Thoracic aorta (tissue), 2 donors: Measurements from ENCODE around the gene PLCD1. TPM values are rescaled to one million over a fixed set of nuclear protein-coding genes. Genes with fewer than 3 reads are reported as not detected.
A peak's percentile ranks its signal among the peaks of the same experiment; 100 is the strongest.
"Not testable (repeated sequence)": the region's sequence is repeated elsewhere in the genome, so short reads cannot be mapped to it uniquely, and the experiment has no call there.

ENCODE experiments used
- ATAC-seq: fragments of 150-250 bp; one replicate; pipeline ENCODE4 v1.8.0; 2017; ENCODE audit warnings: low read depth; ENCODE audit not compliant: insufficient number of reproducible peaks, low FRiP score
- DNase-seq: peaks from one replicate; pipeline ENCODE4 v3.0.0-alpha.2; 2020; ENCODE audit warnings: low spot score
- H3K27ac ChIP-seq, 2 donors: fragments of 200-600 bp; sonication (generic); 1 replicate in 1 of 2; 2 replicates in 1 of 2; pipeline ENCODE4 v1.5.1; 2016; ENCODE audit warnings: mild to moderate bottlenecking in 2 of 2, moderate library complexity in 2 of 2
- H3K27me3 ChIP-seq: fragments of 200-600 bp; sonication (generic); replicated peaks from 2 replicates; pipeline ENCODE4 v1.6.0; 2016; ENCODE audit warnings: mild to moderate bottlenecking; ENCODE audit not compliant: insufficient read depth
- H3K36me3 ChIP-seq: fragments of 200-600 bp; sonication (generic); one replicate; pipeline ENCODE4 v1.5.1; 2016
- H3K4me1 ChIP-seq, 2 donors: fragments of 200-600 bp; sonication (generic); 1 replicate in 1 of 2; 2 replicates in 1 of 2; pipeline versions ENCODE4 v1.5.1 to v1.6.0; 2016; ENCODE audit warnings: low read depth in 2 of 2, mild to moderate bottlenecking in 1 of 2; ENCODE audit not compliant: control insufficient read depth in 1 of 2
- H3K4me3 ChIP-seq: fragments of 200-600 bp; sonication (generic); 2 replicates; pipeline ENCODE4 v1.5.1; 2016; ENCODE audit warnings: mild to moderate bottlenecking
- H3K9me3 ChIP-seq: fragments of 200-600 bp; sonication (generic); 2 replicates; pipeline ENCODE4 v1.5.1; 2016
- CTCF ChIP-seq: fragments of 200-600 bp; sonication (generic); IDR thresholded peaks from one replicate; pipeline ENCODE4 v1.5.1; 2019; ENCODE audit warnings: antibody characterized with exemption
- total RNA-seq, 2 donors: library from RNA; depleted of rRNA; stranded (reverse); fragments of >200 nt; gene quantifications; one replicate each; pipeline versions ENCODE4 v1.1.0 to v1.2.3, GENCODE V29; 2016

PLCD1 gene
- 10 to 100 TPM; 34.8 to 93.3 TPM for total RNA-seq

- H3K27ac ChIP-seq = peak within 1 kb of the TSS; percentile 93 to 99
- ATAC-seq = peak; percentile 3
- TF ChIP-seq CTCF = no peak
- peaks cover 25 to 59% of the 10 kb centered on the region in 2 donors for H3K4me1 ChIP-seq
- H3K9me3 ChIP-seq = no peaks in the 10 kb centered on the region
- H3K36me3 ChIP-seq = no peaks in the 10 kb centered on the region
- H3K4me3 ChIP-seq = peak within 1 kb of the TSS; percentile 81
- H3K27me3 ChIP-seq = no peaks in the 10 kb centered on the region
- peak; percentile 60 for DNase-seq
Observed at GRCh38 chr3:38029400-38030125, at the start of gene PLCD1. Gene PLCD1, minus strand, starts transcription at chr3:38029642. Its CDS starts 103 bp downstream, at chr3:38029539.

- not testable (repeated sequence) for H3K4me1 ChIP-seq, H3K9me3 ChIP-seq, H3K36me3 ChIP-seq, DNase-seq, ATAC-seq, H3K4me3 ChIP-seq, H3K27ac ChIP-seq, H3K27me3 ChIP-seq
Observed at GRCh38 chr3:38077073-38077472, 47.6 kb upstream of the PLCD1 start.

GRCh38 chr3:38070013-38070412 is 40.6 kb upstream of the PLCD1 start:
- ATAC-seq (no peak), DNase-seq (no peak)
- TF ChIP-seq CTCF = no peak
- H3K27me3 ChIP-seq = no peaks in the 10 kb centered on the region
- peaks cover 3 to 6% of the 10 kb centered on the region in 2 donors for H3K4me1 ChIP-seq
- peak overlapping the region in 1 of 2 donors; percentile 57 for H3K27ac ChIP-seq
- no peaks in the 10 kb centered on the region for H3K36me3 ChIP-seq
- no peaks in the 10 kb centered on the region for H3K9me3 ChIP-seq
- no peak overlapping the region for H3K4me3 ChIP-seq

DNA sequence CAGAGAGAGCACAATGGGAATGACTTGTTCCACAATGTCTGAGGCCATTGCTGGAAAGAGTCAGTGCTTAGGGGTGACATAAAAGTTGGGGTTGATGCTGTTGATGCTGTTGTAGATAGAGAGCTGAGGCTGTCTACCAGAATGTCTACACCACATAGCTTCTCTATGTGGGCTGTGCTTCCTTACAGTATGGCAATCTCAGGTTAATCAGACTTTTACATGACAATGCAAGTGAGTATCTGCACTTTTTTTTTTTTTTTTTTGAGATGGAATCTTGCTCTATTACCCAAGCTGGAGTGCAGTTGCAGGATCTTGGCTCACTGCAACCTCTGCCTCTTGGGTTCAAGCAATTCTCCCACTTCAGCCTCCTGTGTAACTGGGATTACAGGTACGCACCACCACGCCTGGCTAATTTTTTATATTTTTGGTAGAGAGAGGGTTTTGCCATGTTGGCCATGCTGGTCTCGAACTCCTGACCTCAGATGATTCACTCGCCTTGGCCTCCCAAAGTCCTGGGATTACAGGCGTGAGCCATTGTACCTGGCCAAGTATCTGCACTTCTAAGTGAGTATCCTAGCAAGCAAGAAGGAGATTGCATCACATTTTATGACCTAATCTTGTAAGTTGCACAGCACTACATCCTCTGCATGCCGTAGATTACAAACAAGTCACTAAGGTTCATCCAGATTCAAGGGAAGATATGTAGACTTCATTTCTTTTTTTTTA is 38.2 kb upstream of the PLCD1 start:
- Histone ChIP-seq H3K27me3 (no peaks in the 10 kb centered on the region), H3K9me3 (no peaks in the 10 kb centered on the region), H3K4me1 (peaks cover 3 to 6% of the 10 kb centered on the region in 2 donors), H3K36me3 (no peaks in the 10 kb centered on the region), H3K27ac (no peak overlapping the region), H3K4me3 (no peak overlapping the region)
- TF ChIP-seq CTCF = no peak
- ATAC-seq (no peak), DNase-seq (no peak)

DNA sequence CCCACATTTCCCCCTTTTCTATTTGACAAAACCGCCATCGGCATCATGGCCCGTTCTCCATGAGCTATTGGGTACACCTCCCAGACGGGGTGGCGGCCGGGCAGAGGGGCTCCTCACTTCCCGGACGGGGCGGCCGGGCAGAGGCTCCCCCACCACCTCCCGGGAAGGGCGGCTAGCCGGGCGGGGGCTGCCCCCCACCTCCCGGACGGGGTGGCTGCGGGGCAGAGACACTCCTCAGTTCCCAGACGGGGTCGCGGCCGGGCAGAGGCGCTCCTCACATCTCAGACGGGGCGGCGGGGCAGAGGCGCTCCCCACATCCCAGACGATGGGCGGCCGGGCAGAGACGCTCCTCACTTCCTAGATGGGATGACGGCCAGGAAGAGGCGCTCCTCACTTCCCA is 35.0 kb upstream of the PLCD1 start:
- H3K4me1 ChIP-seq, H3K9me3 ChIP-seq, H3K27me3 ChIP-seq, H3K36me3 ChIP-seq, DNase-seq, H3K27ac ChIP-seq, ATAC-seq, H3K4me3 ChIP-seq: not testable (repeated sequence)

GRCh38 chr3:38062809-38063208 is 33.4 kb upstream of the PLCD1 start:
- TF ChIP-seq CTCF = no peak
- Histone ChIP-seq H3K36me3 (no peaks in the 10 kb centered on the region), H3K27ac (no peak overlapping the region), H3K27me3 (no peaks in the 10 kb centered on the region), H3K4me3 (no peak overlapping the region), H3K9me3 (no peaks in the 10 kb centered on the region), H3K4me1 (no peaks in the 10 kb centered on the region)
- no peak for DNase-seq
- no peak for ATAC-seq
